ENCODE data around the gene GPC1. TPM values are rescaled to one million over a fixed set of nuclear protein-coding genes. Genes with fewer than 3 reads are reported as not detected.

Gene GPC1
- total and polyA plus RNA-seq, 2 experiments from 2014 or later, result 9.0 to 46.2 TPM

GRCh38 chr2:240445961-240446663 lies 10.6 kb downstream of the GPC1 start:
- Histone ChIP-seq H2AFZ (no peak overlapping the region), H3K79me2 (replicated peaks; ENCODE audit: insufficient read depth) (no peaks in the 10 kb centered on the region), H4K20me1 (replicated peaks; ENCODE audit: insufficient read depth) (peaks cover 8% of the 10 kb centered on the region), H3K36me3 (ENCODE audit: insufficient read depth) (no peaks in the 10 kb centered on the region), H3K4me2 (no peak overlapping the region), H3K4me3 (no peak overlapping the region), H3K27me3 (ENCODE audit: insufficient read depth) (no peaks in the 10 kb centered on the region), H3K9me2 (ENCODE audit: insufficient read depth) (no peaks in the 10 kb centered on the region), H3F3A (replicated peaks; ENCODE audit: low read depth) (no peaks in the 10 kb centered on the region), H3K27ac (ENCODE audit: low read depth) (no peak overlapping the region), H3K4me1 (ENCODE audit: insufficient read depth) (no peaks in the 10 kb centered on the region)
- H3K4me1 Mint-ChIP-seq, result peaks cover 13% of the 10 kb centered on the region
- no peaks in the 10 kb centered on the region for H3K9me3 Mint-ChIP-seq
- H3K27ac Mint-ChIP-seq, result no peak overlapping the region
- DNase-seq (ENCODE audit: low spot score) (no peak), ATAC-seq (peak; percentile 14)
- peaks cover 5% of the 10 kb centered on the region for H3K27me3 Mint-ChIP-seq (ENCODE audit: insufficient read depth, low read depth, poor library complexity)
- no peaks in the 10 kb centered on the region for H3K36me3 Mint-ChIP-seq (ENCODE audit: low read depth)
- TF ChIP-seq REST (IDR thresholded peaks at IDR 0.05; ENCODE audit: unreplicated experiment), result peak; percentile 57
- no peak for TF ChIP-seq EZH2phosphoT487 (IDR thresholded peaks at IDR 0.05; ENCODE audit: unreplicated experiment)
- no peak overlapping the region for H3K4me3 Mint-ChIP-seq

- Histone ChIP-seq H3K9me2 (ENCODE audit: insufficient read depth) (no peaks in the 10 kb centered on the region), H3K4me1 (ENCODE audit: insufficient read depth) (no peaks in the 10 kb centered on the region; the same call in 1 of the 2 replicates), H3F3A (replicated peaks; ENCODE audit: low read depth) (no peaks in the 10 kb centered on the region), H3K4me3 (no peak overlapping the region), H2AFZ (no peak overlapping the region), H3K36me3 (ENCODE audit: insufficient read depth) (no peaks in the 10 kb centered on the region), H3K27me3 (ENCODE audit: insufficient read depth) (peaks cover under 1% of the 10 kb centered on the region; the same call in 1 of the 2 replicates), H3K4me2 (no peak overlapping the region), H4K20me1 (replicated peaks; ENCODE audit: insufficient read depth) (peaks cover 11% of the 10 kb centered on the region), H3K27ac (ENCODE audit: low read depth) (no peak overlapping the region), H3K79me2 (replicated peaks; ENCODE audit: insufficient read depth) (no peaks in the 10 kb centered on the region)
- Mint-ChIP-seq H3K4me1 (peaks cover 13% of the 10 kb centered on the region), H3K27ac (no peak overlapping the region), H3K27me3 (ENCODE audit: insufficient read depth, low read depth, poor library complexity) (peaks cover 4% of the 10 kb centered on the region), H3K9me3 (no peaks in the 10 kb centered on the region), H3K4me3 (no peak overlapping the region), H3K36me3 (ENCODE audit: low read depth) (no peaks in the 10 kb centered on the region)
- ATAC-seq, result no peak
- DNase-seq (ENCODE audit: low spot score), result no peak
- no peak for TF ChIP-seq EZH2 (IDR thresholded peaks at IDR 0.05; ENCODE audit: low read depth, unreplicated experiment)
- no peak for TF ChIP-seq REST (IDR thresholded peaks at IDR 0.05; ENCODE audit: unreplicated experiment)
- TF ChIP-seq ETS1 (IDR thresholded peaks at IDR 0.05), result no peak
- no peak for TF ChIP-seq STAT1 (IDR thresholded peaks at IDR 0.05; ENCODE audit: unreplicated experiment)
- TF ChIP-seq ZNF331 (CRISPR knock-in tag; IDR thresholded peaks at IDR 0.05; ENCODE audit: low read depth), result no peak
- no peak for TF ChIP-seq CREB1 (CRISPR knock-in tag; IDR thresholded peaks at IDR 0.05; ENCODE audit: low read depth)
- no peak for TF ChIP-seq POLR2AphosphoS5 (IDR thresholded peaks at IDR 0.05; ENCODE audit: low read depth)
- TF ChIP-seq ZNF114 (CRISPR knock-in tag; IDR thresholded peaks at IDR 0.05), result no peak
- no peak for TF ChIP-seq EZH2phosphoT487 (IDR thresholded peaks at IDR 0.05; ENCODE audit: unreplicated experiment)
- TF ChIP-seq CTCF (conservative IDR thresholded peaks at IDR 0.05; ENCODE audit: low read depth in 2 of 2), result no peak
- TF ChIP-seq NANOG (IDR thresholded peaks at IDR 0.05; ENCODE audit: borderline replicate concordance), result no peak
- no peak for TF ChIP-seq JUNB (IDR thresholded peaks at IDR 0.05; ENCODE audit: unreplicated experiment)
Observed at GRCh38 chr2:240446664-240447175, 11.3 kb downstream of the GPC1 start.
